GM10266 (cell line): ENCODE results near the gene FMN2.

ENCODE experiments used
- DNase-seq: peaks from one replicate; pipeline ENCODE4 v3.0.0; 2012; ENCODE audit errors: extremely low spot score
- CTCF ChIP-seq: IDR thresholded peaks from 2 replicates; pipeline ENCODE4 v1.5.1; 2012; ENCODE audit warnings: mild to moderate bottlenecking, low read depth; ENCODE audit not compliant: control insufficient read depth, insufficient read depth; ENCODE audit errors: missing control alignments

Gene FMN2

GRCh38 chr1:240284656-240285414 is 193.2 kb downstream of the FMN2 start:
- no peak for DNase-seq
- TF ChIP-seq CTCF: no peak

DNA sequence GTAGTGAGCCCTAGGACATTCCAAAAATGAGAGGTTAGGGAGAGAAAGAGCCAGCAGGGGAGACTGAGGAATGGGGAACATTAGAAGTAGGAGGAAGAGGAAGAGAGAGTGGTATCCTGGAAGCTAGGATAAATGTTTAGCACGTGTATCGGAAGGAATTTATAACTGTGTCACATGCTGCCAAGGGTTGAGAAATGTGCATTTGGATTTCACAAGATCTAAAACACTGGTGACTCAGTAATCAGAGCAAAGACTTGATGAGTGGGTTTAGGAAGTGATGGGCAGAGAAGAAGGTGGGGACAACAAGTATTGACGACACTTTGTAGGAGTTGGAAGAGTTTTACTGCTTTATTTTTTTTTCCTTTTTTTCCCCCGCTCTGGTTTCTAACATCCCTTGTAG is 193.9 kb downstream of the FMN2 start:
- DNase-seq: no peak

GRCh38 chr1:240287722-240288121 is 196.0 kb downstream of the FMN2 start:
- no peak for DNase-seq
- no peak for TF ChIP-seq CTCF

More for the DNA sequence above, 193.9 kb downstream of the FMN2 start:
- no peak for TF ChIP-seq CTCF

GRCh38 chr1:240293706-240294105 is 202.0 kb downstream of the FMN2 start:
- TF ChIP-seq CTCF: no peak
- no peak for DNase-seq

DNA sequence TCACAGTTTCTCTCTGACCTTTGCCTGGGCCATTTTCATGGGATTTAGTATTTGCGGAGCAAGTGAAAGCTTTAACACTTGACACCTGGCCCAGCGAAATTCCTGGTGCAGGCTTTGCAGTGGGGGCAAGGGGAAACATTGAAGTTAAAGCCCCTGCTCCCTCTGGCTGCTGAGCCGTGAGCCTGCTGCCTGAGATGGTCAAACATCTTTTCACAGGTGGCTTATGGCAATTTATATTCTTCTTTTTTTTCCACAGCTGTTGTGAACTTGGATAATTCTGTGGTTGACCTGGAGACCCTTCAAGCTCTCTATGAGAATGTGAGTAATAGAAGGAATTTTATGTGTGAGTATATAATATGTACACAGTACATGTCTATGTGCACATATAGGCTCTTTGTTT is 202.9 kb downstream of the FMN2 start:
- no peak for TF ChIP-seq CTCF

DNA sequence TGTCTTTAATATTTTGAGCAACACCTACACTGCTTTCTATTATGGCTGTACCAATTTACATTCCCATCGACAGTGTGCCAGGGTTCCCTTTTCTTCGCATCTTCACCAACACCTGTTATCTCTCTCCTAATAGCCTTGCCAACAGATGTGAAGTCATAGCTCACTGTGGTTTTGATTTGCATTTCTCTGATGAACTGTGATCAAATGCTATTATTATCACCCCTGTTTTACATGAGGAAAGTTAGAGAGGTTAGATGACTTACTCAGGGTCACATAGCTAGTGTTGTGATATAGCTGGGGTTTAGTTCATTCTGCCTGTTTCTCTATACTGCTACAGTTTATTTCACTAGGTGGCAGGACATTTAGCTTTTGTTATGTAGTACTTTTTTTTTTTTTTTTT is 204.1 kb downstream of the FMN2 start:
- no peak for DNase-seq

More for the DNA sequence above, 202.9 kb downstream of the FMN2 start:
- DNase-seq: no peak

DNA sequence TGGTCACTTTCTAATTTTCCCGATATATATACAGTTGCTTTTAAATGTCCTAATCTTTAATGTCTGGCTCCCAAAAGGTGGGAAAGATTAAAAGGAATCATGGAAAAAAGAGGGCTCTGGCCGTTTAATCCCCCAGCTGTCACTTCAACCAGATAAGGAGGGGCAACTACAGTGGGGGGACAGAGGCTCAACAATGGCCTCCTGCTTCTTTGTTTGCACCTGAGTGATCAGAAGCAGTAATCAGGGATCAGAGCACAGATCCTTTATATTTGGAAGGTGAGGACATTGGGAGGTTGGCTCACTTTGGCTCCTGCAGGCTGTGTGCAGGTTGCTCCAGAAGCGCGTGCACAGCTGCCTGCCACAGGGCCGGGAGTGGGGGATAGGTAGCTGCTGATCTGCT is 212.8 kb downstream of the FMN2 start:
- DNase-seq: no peak
- TF ChIP-seq CTCF: no peak

More for the DNA sequence above, 204.1 kb downstream of the FMN2 start:
- TF ChIP-seq CTCF: no peak
